HG03442 (cell line): Measurements from ENCODE around the gene HUS1.
"Not testable (repeated sequence)": the region's sequence is repeated elsewhere in the genome, so short reads cannot be mapped to it uniquely, and the experiment has no call there.

Source experiments
- ATAC-seq: cut with Tn5 transposase; IDR thresholded peaks from one replicate; pipeline ENCODE4 v1.9.1; 2021; ENCODE audit warnings: mild to moderate bottlenecking, moderate library complexity; ENCODE audit not compliant: unreplicated experiment

Gene HUS1

DNA sequence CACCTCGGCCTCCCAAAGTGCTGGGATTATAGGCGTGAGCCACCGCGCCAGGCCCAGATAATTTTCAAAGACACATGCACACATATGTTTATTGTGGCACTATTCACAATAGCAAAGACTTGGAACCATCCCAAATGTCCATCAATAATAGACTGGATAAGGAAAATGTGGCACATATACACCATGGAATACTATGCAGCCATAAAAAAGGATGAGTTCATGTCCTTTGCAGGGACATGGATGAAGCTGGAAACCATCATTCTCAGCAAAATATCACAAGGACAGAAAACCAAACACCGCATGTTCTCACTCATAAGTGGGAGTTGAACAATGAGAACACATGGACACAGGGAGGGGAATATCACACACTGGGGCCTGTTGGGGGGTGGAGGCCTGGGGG lies 1.2 kb upstream of the HUS1 start:
- ATAC-seq = not testable (repeated sequence)

DNA sequence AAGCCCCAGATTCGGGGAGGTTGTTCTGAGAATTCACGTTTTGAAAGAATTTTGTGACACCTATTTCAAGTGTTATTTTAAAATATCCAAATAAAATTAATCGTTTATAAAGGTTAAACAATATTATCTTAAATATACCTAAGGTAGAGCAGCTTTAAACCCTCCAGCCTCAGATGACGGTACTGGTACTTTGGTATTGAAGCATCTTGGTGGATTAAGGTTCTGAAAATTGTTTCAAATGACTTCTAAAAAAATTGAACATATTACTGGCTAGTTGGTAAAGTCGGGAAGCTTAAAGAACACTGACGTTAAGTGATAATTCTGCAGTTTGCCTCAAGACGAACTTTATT lies 392 bp upstream of the HUS1 start:
- no peak for ATAC-seq

DNA sequence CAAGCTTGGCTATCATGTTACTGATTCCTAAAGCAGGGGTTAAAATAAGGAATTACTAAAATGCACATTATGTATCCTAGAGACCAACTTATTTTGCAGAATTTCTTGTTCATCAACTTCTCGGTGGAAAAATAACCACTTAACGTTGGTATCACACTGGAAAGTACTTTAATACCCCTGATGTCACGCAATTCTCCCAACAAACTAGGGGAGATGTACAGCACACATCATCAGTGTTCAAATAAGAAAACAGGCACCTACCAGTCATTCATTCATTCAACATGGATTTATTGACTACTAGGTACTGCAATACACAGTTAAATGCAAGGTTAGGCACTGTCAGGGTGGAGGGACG lies 648 bp downstream of the HUS1 start:
- ATAC-seq = no peak

- ATAC-seq = no peak
Observed at GRCh38 chr7:47973739-47974138, 5.7 kb downstream of the HUS1 start.

GRCh38 chr7:47970761-47971160 lies 8.7 kb downstream of the HUS1 start:
- no peak for ATAC-seq

DNA sequence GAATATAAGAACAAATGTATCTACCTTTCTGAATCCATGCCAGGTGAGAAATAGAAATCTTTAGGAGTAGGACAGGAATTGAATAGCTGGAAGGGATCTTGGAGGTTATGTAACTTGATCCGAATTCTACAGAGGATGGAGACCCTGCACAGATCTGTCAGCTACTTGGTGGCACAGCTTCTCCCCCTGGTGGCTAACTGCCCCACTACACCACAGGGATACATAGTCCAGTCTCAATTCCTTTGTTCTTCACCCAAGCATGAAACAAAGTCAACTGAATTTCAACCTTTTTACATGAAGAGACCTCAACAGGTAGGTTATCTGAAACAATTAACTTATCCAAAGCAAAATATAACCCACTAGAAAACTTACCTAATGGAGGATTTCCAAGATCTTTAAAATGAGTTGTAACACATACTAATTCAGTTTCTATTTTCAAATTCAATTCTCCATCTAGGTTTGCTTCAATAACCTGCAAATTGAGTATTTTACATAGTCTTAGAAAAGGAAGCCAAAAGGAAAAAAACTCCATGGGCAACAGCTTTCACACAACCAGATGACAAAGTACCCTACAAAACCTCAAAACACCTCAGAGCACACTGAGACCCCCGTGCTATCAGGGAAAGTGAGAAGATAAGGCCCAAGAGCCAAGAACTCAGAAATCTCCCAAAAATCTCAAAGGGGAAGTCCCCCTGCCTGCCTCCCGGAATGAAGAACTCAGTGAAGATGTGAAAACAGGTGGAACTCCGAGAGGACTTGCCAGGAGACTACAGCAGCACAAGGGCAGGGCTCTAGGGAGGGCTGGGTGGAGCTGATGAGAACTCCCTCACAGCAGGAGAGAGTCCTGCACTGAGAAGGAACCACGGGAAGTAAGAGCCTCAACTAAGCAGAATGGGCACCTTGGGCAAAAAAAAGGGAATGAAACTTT lies 10.3 kb downstream of the HUS1 start:
- peak; percentile 88 for ATAC-seq

DNA sequence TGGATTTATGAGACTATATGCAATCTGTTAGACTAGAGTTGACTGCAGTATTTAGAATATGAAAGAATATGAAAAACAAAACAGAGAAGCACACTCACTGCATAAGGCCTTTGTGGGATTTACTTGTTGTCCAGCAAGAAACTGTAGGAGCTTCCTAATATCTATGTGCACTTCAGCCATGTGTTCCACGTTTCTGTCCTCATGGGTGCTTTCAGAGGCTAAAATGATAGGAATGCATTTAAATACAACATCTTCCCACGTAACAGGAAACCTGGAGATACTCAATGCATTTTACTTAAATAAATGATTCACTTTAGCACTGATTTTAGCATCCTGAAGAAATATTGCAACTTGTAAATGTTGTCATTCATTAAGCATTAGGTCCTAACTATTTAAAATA lies 11.7 kb downstream of the HUS1 start:
- ATAC-seq = no peak

DNA sequence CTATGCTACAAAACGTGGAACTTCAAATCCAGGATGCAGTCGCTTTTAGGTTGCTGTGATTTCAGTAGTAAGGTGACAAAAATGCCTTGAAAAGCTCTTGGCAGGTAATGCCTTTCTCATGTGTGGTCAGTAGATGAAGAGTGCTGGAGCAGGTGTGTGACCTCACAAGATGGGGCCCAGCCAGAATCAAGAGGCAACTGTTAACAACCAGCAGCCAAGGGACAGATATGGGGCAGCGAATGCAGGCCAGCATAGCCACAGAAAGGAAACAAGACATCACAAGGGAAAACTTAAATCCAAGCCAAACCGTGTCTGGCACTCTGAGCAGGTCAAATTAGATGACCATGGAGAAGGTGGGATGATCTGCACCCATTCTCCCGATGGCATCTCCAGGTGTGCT lies 12.3 kb downstream of the HUS1 start:
- no peak for ATAC-seq

GRCh38 chr7:47965456-47965855 lies 14.0 kb downstream of the HUS1 start:
- ATAC-seq = no peak

GRCh38 chr7:47962262-47962661 lies 17.2 kb downstream of the HUS1 start:
- ATAC-seq = no peak

GRCh38 chr7:47957156-47957555 lies 22.3 kb downstream of the HUS1 start:
- ATAC-seq = no peak

DNA sequence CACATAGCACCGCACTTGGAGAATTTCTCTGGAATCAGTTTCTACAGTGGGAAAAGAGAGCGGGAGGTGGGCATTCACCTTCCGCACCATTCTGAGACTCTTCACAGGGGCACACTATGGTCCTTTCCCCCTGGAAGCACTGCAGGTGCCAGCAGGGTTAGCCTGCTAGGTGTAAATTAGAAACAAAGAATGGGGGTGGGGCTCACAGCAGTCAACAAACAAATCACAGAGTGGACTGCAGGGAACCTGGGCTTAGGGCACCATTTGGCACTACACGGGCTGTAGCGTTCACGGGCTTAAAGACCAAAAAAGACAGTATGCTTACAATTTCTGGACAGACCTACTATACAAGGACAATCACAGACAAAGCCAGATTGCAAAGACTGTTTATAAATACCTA lies 23.2 kb downstream of the HUS1 start:
- ATAC-seq = no peak

DNA sequence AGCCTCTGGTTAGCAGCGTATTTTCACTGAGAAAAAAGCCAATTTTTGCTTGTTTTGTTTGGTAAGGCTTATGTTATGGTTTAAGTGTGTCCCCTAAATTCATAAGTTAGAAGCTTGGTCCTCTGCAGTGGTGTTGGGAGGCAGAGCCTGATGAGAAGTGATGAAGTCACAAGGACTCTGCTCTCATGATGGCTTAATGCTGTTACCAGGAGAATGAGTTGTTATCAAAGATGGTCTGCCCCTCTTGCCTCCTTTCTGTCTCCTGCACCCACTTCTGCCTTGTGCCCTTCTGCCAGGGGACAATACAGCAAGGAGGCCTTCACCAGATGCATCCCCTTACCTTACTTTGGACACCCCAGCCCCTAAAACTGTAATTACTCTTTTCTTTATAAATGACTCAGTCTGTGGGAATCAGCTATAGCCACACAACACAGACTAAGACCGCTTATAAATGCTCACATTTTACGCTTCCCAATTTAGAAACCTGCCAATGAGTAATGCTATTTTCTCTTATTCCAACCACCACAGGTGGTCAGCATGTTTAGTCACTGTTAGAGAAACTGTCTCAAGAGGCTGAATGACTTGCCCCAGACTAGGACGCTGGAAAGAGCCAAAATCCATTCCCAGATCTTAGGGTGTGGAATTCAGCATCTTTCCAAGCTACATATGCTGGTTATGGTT lies 25.0 kb downstream of the HUS1 start:
- peak; percentile 65 for ATAC-seq

- peak; percentile 57 for ATAC-seq
Observed at GRCh38 chr7:47953822-47954221, 25.6 kb downstream of the HUS1 start.

- no peak for ATAC-seq
Observed at GRCh38 chr7:47952224-47952623, 27.2 kb downstream of the HUS1 start.

DNA sequence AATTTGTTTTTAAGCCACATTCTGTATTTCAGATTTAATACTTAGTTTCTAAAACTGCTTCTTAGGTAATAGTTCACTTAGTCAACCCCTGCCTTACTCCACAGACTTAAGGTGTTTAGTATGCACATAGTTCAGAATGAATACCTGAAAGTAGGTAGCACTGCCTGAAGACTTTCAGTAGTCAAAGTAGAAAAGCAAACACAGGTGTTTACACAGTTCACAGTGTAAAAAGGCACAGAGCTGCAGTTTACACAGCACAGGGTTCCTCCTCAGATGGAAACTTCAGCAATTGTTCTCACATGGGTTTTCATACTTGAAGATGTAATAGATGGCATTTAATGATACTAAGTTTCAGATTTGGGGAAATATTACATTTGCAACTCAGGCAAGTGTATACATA lies 28.0 kb downstream of the HUS1 start:
- ATAC-seq = no peak

DNA sequence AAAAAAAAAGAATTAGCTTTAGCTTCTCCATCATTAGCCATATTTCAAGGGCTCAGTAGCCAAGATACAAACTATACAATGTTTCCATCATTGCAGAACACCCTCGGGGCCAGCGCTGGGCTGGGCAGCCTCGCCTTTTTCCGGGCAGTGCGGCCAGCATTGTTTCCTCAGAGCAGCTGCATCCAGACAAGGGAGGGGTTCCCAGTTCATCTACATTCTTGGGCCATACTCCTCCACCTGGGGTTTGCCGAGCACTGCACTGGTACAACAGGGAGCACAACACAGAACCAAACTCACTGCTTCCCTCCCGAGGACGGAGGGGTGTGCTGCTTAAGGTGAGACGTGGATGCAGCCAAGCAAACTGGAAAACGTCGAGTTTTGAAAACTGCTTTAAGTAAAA lies 28.7 kb downstream of the HUS1 start:
- ATAC-seq = no peak

DNA sequence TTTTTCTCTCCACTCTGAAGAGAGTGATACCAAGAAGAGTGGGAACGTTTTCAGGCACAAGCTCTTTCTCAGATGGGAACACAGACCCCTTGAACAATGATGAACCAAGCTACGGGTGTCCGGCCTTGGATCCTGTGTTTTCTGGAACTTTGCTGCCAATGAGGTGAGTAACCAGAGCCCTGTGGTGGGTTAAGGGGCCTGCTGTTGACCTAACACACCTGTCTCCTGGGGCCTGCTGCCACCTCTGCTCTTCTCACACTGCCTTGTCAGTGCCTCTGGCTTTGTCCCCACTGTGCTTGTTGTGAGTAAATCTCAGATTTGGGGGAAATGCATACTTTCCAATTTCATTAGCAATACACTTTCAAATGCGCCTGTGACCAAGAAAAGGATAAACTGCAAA lies 29.7 kb downstream of the HUS1 start:
- ATAC-seq = no peak

DNA sequence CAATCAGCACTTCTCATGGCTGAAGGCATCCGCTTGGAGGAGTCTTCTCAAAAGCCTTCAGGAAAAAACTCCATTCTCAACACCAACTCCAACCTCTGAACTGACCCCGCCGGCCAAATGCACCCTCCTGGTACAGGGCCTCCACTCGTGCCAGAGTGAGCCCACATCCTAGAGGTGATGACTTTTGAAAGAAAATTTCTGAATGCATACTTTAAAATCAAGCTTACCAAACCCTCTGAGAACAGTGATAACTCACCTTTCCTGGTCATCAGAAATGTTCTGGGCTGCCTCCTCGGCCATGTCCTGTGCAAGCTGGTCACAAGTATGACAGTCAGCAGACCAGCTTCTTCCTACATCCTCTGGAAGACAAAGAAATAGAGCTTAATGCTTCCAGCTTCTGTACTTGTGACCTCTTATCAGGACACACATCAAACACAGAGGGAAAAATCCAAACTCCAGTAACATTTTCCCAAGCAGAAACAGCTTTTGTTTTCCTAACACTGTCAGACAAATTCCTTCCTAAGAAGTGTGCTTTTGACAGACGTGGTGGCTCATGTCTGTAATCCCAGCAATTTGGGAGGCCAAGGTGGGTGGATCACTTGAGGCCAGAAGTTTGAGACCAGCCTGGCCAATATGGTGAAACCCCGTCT lies 31.1 kb downstream of the HUS1 start, which contains the start of gene PKD1L1:
PKD1L1 (minus strand) TSS at position 326 of the 650 bp plus-strand sequence; CDS start at position 300, 26 bp downstream.
- no peak for ATAC-seq

- ATAC-seq = no peak
Observed at GRCh38 chr7:47947355-47947749, 32.1 kb downstream of the HUS1 start.

DNA sequence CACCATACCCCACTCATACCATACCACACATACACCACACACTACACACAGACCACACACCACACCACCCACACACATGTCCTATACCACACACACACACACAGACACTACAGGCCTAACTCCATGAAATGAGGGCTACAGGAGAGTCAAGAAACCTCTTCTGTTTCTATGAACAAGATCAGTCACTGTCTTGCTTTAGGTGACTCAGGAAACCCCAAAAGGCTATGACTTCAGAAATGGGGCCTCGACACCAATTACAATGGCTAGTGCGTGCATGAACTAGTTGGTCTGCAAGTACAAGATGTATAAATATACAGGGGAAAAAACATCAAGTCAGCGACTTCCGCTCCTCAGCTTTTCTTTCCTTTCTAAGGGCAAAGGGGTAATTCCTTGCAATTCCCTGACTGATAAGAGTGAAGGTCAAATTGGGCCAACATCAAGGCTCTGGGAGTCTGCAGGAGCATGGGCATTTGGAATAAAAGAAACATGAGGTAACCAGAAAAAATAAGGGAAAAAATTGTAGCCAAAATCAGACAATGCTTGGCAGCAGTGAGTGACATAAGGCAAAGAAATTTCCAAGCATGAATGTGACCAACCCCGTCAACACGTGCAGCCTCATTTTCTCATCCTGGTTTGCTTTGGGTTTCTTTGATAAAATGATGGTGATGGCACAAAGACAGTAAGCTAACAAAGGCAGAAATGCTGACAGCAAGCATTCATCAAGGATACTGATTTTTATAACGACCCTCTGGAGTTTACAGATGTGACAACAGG lies 32.6 kb downstream of the HUS1 start:
- no peak for ATAC-seq
